HepG2 (cell line): ENCODE results near the gene EARS2.

ENCODE experiments used
- MAX ChIP-seq: IDR thresholded peaks from 2 replicates; pipeline ENCODE4 v1.6.1; 2012; ENCODE audit warnings: inconsistent platforms
- MED13 ChIP-seq: sonication (generic); formaldehyde crosslinking; IDR thresholded peaks from 2 replicates; pipeline ENCODE4 v1.5.0; 2020; ENCODE audit warnings: missing genetic modification reagents
- PLRG1 ChIP-seq: fragments of 450-650 bp; conservative IDR thresholded peaks from 2 replicates; pipeline ENCODE4 v1.6.1; 2016
- SP5 ChIP-seq: IDR thresholded peaks from 2 replicates; pipeline ENCODE4 v1.6.1; 2016; ENCODE audit warnings: low read depth, borderline replicate concordance
- ZFX ChIP-seq: sonication (generic); formaldehyde crosslinking; IDR thresholded peaks from 2 replicates; pipeline ENCODE4 v1.4.0; 2020; ENCODE audit warnings: mild to moderate bottlenecking, low read depth, missing genetic modification reagents, moderate library complexity
- ZNF44 ChIP-seq: sonication (generic); formaldehyde crosslinking; IDR thresholded peaks from 2 replicates; pipeline ENCODE4 v1.5.1; 2020; ENCODE audit warnings: mild to moderate bottlenecking, missing genetic modification reagents
- ZNF691 ChIP-seq: sonication (generic); formaldehyde crosslinking; IDR thresholded peaks from 2 replicates; pipeline ENCODE4 v1.4.0; 2020; ENCODE audit warnings: missing genetic modification reagents, low read depth, mild to moderate bottlenecking, borderline replicate concordance
- ZNF737 ChIP-seq: sonication (generic); formaldehyde crosslinking; IDR thresholded peaks from 2 replicates; pipeline ENCODE4 v1.5.0; 2020; ENCODE audit warnings: missing genetic modification reagents, mild to moderate bottlenecking, borderline replicate concordance
- ZNF788 ChIP-seq: sonication (generic); formaldehyde crosslinking; IDR thresholded peaks from 2 replicates; pipeline ENCODE4 v1.5.0; 2020; ENCODE audit warnings: mild to moderate bottlenecking, missing genetic modification reagents, borderline replicate concordance
- ZSCAN31 ChIP-seq: sonication (generic); formaldehyde crosslinking; IDR thresholded peaks from 2 replicates; pipeline ENCODE4 v1.5.0; 2020; ENCODE audit warnings: low read depth, mild to moderate bottlenecking, missing genetic modification reagents
- TF ChIP-seq, protein P1 (sequence below), 2 experiments: IDR thresholded peaks; 2 replicates each; pipeline ENCODE4 v1.6.1; 2011 to 2012; ENCODE audit warnings: low read length in 2 of 2, borderline replicate concordance in 1 of 2, low read depth in 1 of 2, mild to moderate bottlenecking in 1 of 2, moderate library complexity in 1 of 2
- TF ChIP-seq, protein P2 (sequence below): conservative IDR thresholded peaks from 2 replicates; pipeline ENCODE4 v1.6.1; 2018; ENCODE audit warnings: missing genetic modification reagents

DNA sequence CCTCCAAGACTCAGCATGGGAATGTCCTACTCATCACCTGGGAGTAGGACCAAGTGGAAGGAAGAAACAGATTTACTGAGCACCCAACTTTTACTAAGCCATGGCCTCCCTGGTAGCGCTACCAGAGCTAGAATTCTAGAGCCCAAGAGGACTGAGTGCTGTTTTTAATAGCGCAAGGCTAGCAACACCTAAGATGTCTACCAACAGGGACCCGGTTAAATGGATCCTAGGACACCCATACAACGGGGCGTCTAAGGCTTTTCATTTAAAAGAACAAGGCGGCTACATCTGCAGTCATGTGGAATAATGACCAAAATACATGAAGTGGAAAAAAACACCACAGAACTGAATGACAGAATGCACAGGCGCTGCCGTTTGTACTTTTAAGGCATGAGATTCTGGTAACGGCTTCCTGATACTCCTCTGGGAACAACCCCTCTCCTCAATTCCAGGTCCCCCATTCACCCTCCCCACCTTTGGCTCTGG lies 51.9 kb downstream of the EARS2 start:
- TF ChIP-seq MED13 (CRISPR knock-in tag) (no peak), ZFX (CRISPR knock-in tag) (0 out of 2 replicates have a peak, but pooled peaks have one; percentile 1), ZNF691 (CRISPR knock-in tag) (no peak), SP5 (CRISPR knock-in tag) (no peak), ZNF788 (CRISPR knock-in tag) (no peak), ZSCAN31 (no peak), ZNF44 (CRISPR knock-in tag) (no peak), ZNF737 (no peak), PLRG1 (no peak), MAX (no peak)
- TF ChIP-seq, protein P1, sequence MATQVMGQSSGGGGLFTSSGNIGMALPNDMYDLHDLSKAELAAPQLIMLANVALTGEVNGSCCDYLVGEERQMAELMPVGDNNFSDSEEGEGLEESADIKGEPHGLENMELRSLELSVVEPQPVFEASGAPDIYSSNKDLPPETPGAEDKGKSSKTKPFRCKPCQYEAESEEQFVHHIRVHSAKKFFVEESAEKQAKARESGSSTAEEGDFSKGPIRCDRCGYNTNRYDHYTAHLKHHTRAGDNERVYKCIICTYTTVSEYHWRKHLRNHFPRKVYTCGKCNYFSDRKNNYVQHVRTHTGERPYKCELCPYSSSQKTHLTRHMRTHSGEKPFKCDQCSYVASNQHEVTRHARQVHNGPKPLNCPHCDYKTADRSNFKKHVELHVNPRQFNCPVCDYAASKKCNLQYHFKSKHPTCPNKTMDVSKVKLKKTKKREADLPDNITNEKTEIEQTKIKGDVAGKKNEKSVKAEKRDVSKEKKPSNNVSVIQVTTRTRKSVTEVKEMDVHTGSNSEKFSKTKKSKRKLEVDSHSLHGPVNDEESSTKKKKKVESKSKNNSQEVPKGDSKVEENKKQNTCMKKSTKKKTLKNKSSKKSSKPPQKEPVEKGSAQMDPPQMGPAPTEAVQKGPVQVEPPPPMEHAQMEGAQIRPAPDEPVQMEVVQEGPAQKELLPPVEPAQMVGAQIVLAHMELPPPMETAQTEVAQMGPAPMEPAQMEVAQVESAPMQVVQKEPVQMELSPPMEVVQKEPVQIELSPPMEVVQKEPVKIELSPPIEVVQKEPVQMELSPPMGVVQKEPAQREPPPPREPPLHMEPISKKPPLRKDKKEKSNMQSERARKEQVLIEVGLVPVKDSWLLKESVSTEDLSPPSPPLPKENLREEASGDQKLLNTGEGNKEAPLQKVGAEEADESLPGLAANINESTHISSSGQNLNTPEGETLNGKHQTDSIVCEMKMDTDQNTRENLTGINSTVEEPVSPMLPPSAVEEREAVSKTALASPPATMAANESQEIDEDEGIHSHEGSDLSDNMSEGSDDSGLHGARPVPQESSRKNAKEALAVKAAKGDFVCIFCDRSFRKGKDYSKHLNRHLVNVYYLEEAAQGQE (IDR thresholded peaks at IDR 0.05; ENCODE audit: borderline replicate concordance in 1 of 2, low read depth in 1 of 2, low read length in 2 of 2), result no peak
- TF ChIP-seq, protein P2, sequence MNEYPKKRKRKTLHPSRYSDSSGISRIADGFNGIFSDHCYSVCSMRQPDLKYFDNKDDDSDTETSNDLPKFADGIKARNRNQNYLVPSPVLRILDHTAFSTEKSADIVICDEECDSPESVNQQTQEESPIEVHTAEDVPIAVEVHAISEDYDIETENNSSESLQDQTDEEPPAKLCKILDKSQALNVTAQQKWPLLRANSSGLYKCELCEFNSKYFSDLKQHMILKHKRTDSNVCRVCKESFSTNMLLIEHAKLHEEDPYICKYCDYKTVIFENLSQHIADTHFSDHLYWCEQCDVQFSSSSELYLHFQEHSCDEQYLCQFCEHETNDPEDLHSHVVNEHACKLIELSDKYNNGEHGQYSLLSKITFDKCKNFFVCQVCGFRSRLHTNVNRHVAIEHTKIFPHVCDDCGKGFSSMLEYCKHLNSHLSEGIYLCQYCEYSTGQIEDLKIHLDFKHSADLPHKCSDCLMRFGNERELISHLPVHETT, result no peak
